HepG2 (cell line): Measurements from ENCODE around the gene NT5C1A. TPM values are rescaled to one million over a fixed set of nuclear protein-coding genes. Genes with fewer than 3 reads are reported as not detected.
A peak's percentile ranks its signal among the peaks of the same experiment; 100 is the strongest.

ENCODE experiments used
- ATAC-seq: fragments of 200-7000 bp; cut with Tn5 transposase; 3 replicates; pipeline ENCODE4 v1.9.1; 2020; ENCODE audit warnings: mild to moderate bottlenecking, moderate library complexity
- BruUV-seq: library from RNA; stranded (reverse); fragments of 400-500 nt; replicated peaks from 2 replicates; lab custom pipeline; 2021; lab: Mats Ljungman, UMichigan
- CTCF ChIA-PET: fragments of 300-600 bp; formaldehyde crosslinking; extraction: SDS; loops from one replicate; lab custom pipeline; 2021; ENCODE audit warnings: low total read pairs, inconsistent platforms, low intra/inter-chr PET ratio; lab: Yijun Ruan, JAX
- POLR2A ChIA-PET: fragments of 350-600 bp; sonication (Branson Sonifier 250); formaldehyde crosslinking; loops from one replicate; lab custom pipeline; 2020; ENCODE audit warnings: antibody characterized with exemption, inconsistent platforms; lab: Yijun Ruan, JAX
- DNase-seq: peaks from one replicate; pipeline ENCODE4 v3.0.0-alpha.2; 2015; ENCODE audit warnings: low spot score
- FAIRE-seq: peaks from 3 replicates; lab custom pipeline; 2011; peaks lifted over from hg19 to GRCh38; lab: Jason Lieb, UNC
- H2AFZ ChIP-seq: one replicate; pipeline ENCODE4 v1.6.1; 2011; ENCODE audit warnings: low read length, inconsistent platforms
- H3K27ac ChIP-seq: fragments of 300-600 bp; 3 replicates; pipeline ENCODE4 v1.8.0; 2011; ENCODE audit warnings: mixed run types, mild to moderate bottlenecking, mixed read lengths, low read length, inconsistent platforms; ENCODE audit not compliant: insufficient read depth; ENCODE audit errors: extremely low read length
- H3K27me3 ChIP-seq, 2 experiments: fragments of 200-600 bp in 1 of 2; 2 replicates in 1 of 2; 3 replicates in 1 of 2; pipeline versions ENCODE4 v1.6.0 to v1.8.0; 2011; ENCODE audit warnings: low read length in 2 of 2, mild to moderate bottlenecking in 2 of 2, moderate library complexity in 2 of 2, inconsistent platforms in 1 of 2; ENCODE audit not compliant: insufficient read depth in 2 of 2, control insufficient read depth in 1 of 2
- H3K36me3 ChIP-seq, 2 experiments: fragments of 200-600 bp in 1 of 2; replicated peaks in 1 of 2; 2 replicates in 1 of 2; 3 replicates in 1 of 2; pipeline versions ENCODE4 v1.5.1 to v1.8.0; 2011; ENCODE audit warnings: low read length in 2 of 2, inconsistent platforms in 1 of 2; ENCODE audit not compliant: insufficient read depth in 2 of 2, control insufficient read depth in 1 of 2
- H3K4me1 ChIP-seq: 2 replicates; pipeline ENCODE4 v1.5.1; 2012; ENCODE audit warnings: low read length, inconsistent platforms; ENCODE audit not compliant: insufficient read depth
- H3K4me2 ChIP-seq: 2 replicates; pipeline ENCODE4 v1.6.0; 2011; ENCODE audit warnings: low read depth, low read length, inconsistent platforms
- H3K4me3 ChIP-seq, 3 experiments: fragments of 200-600 bp in 1 of 3; sonication (generic), shearing (Covaris generic) in 1 of 3; replicated peaks in 1 of 3; 2 replicates each; pipeline ENCODE4 v1.5.1; 2011 to 2016; ENCODE audit warnings: low read length in 3 of 3, inconsistent platforms in 2 of 3, low read depth in 2 of 3, mild to moderate bottlenecking in 2 of 3, control low read depth in 1 of 3, mixed read lengths in 1 of 3; ENCODE audit not compliant: insufficient read depth in 1 of 3
- H3K79me2 ChIP-seq: one replicate; pipeline ENCODE4 v1.6.1; 2011; ENCODE audit warnings: low read length, inconsistent platforms; ENCODE audit not compliant: insufficient read depth
- H3K9ac ChIP-seq: 2 replicates; pipeline ENCODE4 v1.6.0; 2011; ENCODE audit warnings: mild to moderate bottlenecking, low read depth, low read length, inconsistent platforms; ENCODE audit not compliant: insufficient read depth
- H3K9me3 ChIP-seq: 2 replicates; pipeline ENCODE4 v1.5.1; 2012; ENCODE audit warnings: mild to moderate bottlenecking, low read length
- H4K20me1 ChIP-seq: 2 replicates; pipeline ENCODE4 v1.6.0; 2011; ENCODE audit warnings: inconsistent platforms, mild to moderate bottlenecking, low read length, moderate library complexity; ENCODE audit not compliant: insufficient read depth
- DMAP1 ChIP-seq: IDR thresholded peaks from 2 replicates; pipeline ENCODE4 v1.6.1; 2016
- FOSL2 ChIP-seq: sonication (generic); formaldehyde crosslinking; IDR thresholded peaks from 2 replicates; pipeline ENCODE4 v1.4.0; 2020; ENCODE audit warnings: missing genetic modification reagents
- LCORL ChIP-seq, 2 experiments: fragments of 450-650 bp in 1 of 2; sonication (generic) in 1 of 2; formaldehyde crosslinking in 1 of 2; IDR thresholded peaks; 2 replicates each; pipeline versions ENCODE4 v1.5.0 to v1.6.1; 2017 to 2020; ENCODE audit warnings: antibody characterized with exemption in 1 of 2, missing genetic modification reagents in 1 of 2
- MBD4 ChIP-seq: IDR thresholded peaks from 2 replicates; pipeline ENCODE4 v1.6.1; 2012; ENCODE audit warnings: low read length, inconsistent platforms, borderline replicate concordance
- MZF1 ChIP-seq: sonication (generic); formaldehyde crosslinking; IDR thresholded peaks from 2 replicates; pipeline ENCODE4 v1.8.1; 2023; ENCODE audit warnings: mild to moderate bottlenecking, missing genetic modification reagents, borderline replicate concordance
- PHF8 ChIP-seq: sonication (generic); formaldehyde crosslinking; IDR thresholded peaks from 2 replicates; pipeline ENCODE4 v1.5.0; 2020; ENCODE audit warnings: missing genetic modification reagents
- PRPF4 ChIP-seq: fragments of 200-400 bp; formaldehyde crosslinking; IDR thresholded peaks from 2 replicates; pipeline ENCODE4 v1.6.1; 2016; ENCODE audit warnings: low read length, low read depth; ENCODE audit not compliant: poor library complexity, severe bottlenecking
- RFX1 ChIP-seq: fragments of 450-650 bp; IDR thresholded peaks from 2 replicates; pipeline ENCODE4 v1.6.1; 2017
- SMC3 ChIP-seq: IDR thresholded peaks from 2 replicates; pipeline ENCODE4 v1.6.1; 2011; ENCODE audit warnings: low read length, improper control_type of control experiment
- SMYD3 ChIP-seq: sonication (generic); formaldehyde crosslinking; IDR thresholded peaks from 2 replicates; pipeline ENCODE4 v1.8.1; 2023; ENCODE audit warnings: mild to moderate bottlenecking, missing genetic modification reagents
- SRSF4 ChIP-seq: fragments of 200-400 bp; formaldehyde crosslinking; IDR thresholded peaks from one replicate; pipeline ENCODE4 v1.6.1; 2018; ENCODE audit warnings: mild to moderate bottlenecking, low read depth, low read length, moderate library complexity; ENCODE audit not compliant: poor library complexity, severe bottlenecking
- TCF7L2 ChIP-seq: IDR thresholded peaks from 2 replicates; pipeline ENCODE4 v1.6.1; 2011; ENCODE audit warnings: mild to moderate bottlenecking, low read depth, low read length, moderate library complexity
- TOE1 ChIP-seq: sonication (generic); formaldehyde crosslinking; IDR thresholded peaks from 2 replicates; pipeline ENCODE4 v1.4.0; 2020; ENCODE audit warnings: mild to moderate bottlenecking, missing genetic modification reagents
- ZNF256 ChIP-seq: sonication (generic); formaldehyde crosslinking; conservative IDR thresholded peaks from 2 replicates; pipeline ENCODE4 v1.4.0; 2020; ENCODE audit warnings: missing genetic modification reagents
- ZNF616 ChIP-seq: sonication (generic); formaldehyde crosslinking; IDR thresholded peaks from 2 replicates; pipeline ENCODE4 v1.5.0; 2020; ENCODE audit warnings: low read depth, mild to moderate bottlenecking, missing genetic modification reagents
- WGBS: methylation state at CpG from one replicate; pipeline ENCODE4 v1.1.6; 2017; ENCODE audit warnings: low lambda C conversion rate; 5-methylcytosine and 5-hydroxymethylcytosine counted together
- in situ Hi-C: cut with HindIII; loops from 2 replicates; pipeline ENCODE4 v1.10.0; 2017; ENCODE audit warnings: low pct_unique_long_range_greater_than_20kb; ENCODE audit not compliant: extremely low pct_ligation_motif_present
- intact Hi-C: fragments of 100-400 bp; cut with micrococcal nuclease; formaldehyde crosslinking; loops from one replicate; pipeline ENCODE4 v1.10.0; 2022; ENCODE audit not compliant: unreplicated experiment
- polyA plus RNA-seq, 8 experiments: library from polyadenylated mRNA; depleted of rRNA in 3 of 8; stranded (reverse) in 7 of 8; unstranded in 1 of 8; fragments of >200 nt; fragmentation: Illumina TruSeq in 4 of 8; extraction: Trizol in 4 of 8; gene quantifications; 2 replicates each; pipeline versions ENCODE4 v1.2.1 to v1.2.3, GENCODE V29; 2011 to 2016; ENCODE audit warnings: low read depth in 4 of 8, missing spikeins in 1 of 8, mixed read lengths in 1 of 8; ENCODE audit not compliant: insufficient read depth in 1 of 8
- total RNA-seq, 5 experiments: library from RNA; depleted of rRNA; stranded (reverse); fragments of >200 nt; fragmentation: Illumina TruSeq; extraction: Trizol; gene quantifications; 2 replicates each; pipeline ENCODE4 v1.2.3, GENCODE V29; 2016; ENCODE audit warnings: low read depth in 1 of 5
- TF ChIP-seq, protein P1 (sequence below): IDR thresholded peaks from 2 replicates; pipeline ENCODE4 v1.6.1; 2016; ENCODE audit warnings: missing compliant biosample characterization, missing genetic modification reagents, borderline replicate concordance
- TF ChIP-seq, protein P2 (sequence below): sonication (generic); formaldehyde crosslinking; IDR thresholded peaks from 2 replicates; pipeline ENCODE4 v1.4.0; 2020; ENCODE audit warnings: missing genetic modification reagents

The NT5C1A gene
- total and polyA plus RNA-seq, 2 of the 13 experiments (the other 11 are each of a cell fraction or from before 2014, with no cell fraction given), result not detected

DNA sequence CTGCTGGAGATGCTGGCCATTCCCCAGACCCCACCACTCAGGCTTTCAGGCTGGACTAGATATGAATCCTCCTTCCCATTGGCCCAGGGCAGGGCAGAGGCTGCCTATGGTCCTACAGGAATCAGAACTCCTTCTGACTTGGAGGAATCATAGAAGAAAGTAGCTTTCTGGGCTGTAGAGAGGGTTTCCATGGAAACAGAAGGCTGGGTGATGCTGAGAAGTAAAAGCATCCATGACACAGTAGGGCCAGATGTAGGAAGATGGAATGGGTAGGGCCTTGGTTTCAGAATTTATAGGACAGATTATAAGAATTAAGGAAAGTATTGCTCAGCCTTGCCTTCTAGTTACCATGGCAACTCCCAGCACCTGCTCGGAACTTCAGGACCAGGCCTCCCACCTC is 9.0 kb downstream of the NT5C1A start:
- ATAC-seq, result no peak
- H3K9ac ChIP-seq, result no peak overlapping the region
- H4K20me1 ChIP-seq, result no peaks in the 10 kb centered on the region
- no peaks in the 10 kb centered on the region for H3K36me3 ChIP-seq
- no TSS peak for BruUV-seq
- H2AFZ ChIP-seq, result no peak overlapping the region
- intact Hi-C loops, result loop anchor here (1.0 to 2.0 kb wide), 2 partner anchors 26 to 48 kb away; no protein-coding TSS in a partner anchor
- no peaks in the 10 kb centered on the region for H3K4me1 ChIP-seq
- FAIRE-seq, result no peak
- DNase-seq, result no peak
- WGBS, result 0% methylated on average over 1 of the region's 1 CpG
- no peak overlapping the region for H3K4me2 ChIP-seq
- H3K27ac ChIP-seq, result no peak overlapping the region
- in situ Hi-C loops, result no loop called here
- no peaks in the 10 kb centered on the region for H3K9me3 ChIP-seq
- no peak overlapping the region for H3K4me3 ChIP-seq
- ChIA-PET CTCF (no interaction called here), POLR2A (no interaction called here)
- H3K27me3 ChIP-seq, result peaks cover 0 to 52% of the 10 kb centered on the region in 2 experiments; a peak in 3 of 5 replicates
- no peaks in the 10 kb centered on the region for H3K79me2 ChIP-seq
- TF ChIP-seq SRSF4 (no peak), DMAP1 (CRISPR knock-in tag) (no peak), RFX1 (peak; percentile 19; the same call in 1 of the 2 replicates)
- TF ChIP-seq, all 625 proteins: peak for 1

DNA sequence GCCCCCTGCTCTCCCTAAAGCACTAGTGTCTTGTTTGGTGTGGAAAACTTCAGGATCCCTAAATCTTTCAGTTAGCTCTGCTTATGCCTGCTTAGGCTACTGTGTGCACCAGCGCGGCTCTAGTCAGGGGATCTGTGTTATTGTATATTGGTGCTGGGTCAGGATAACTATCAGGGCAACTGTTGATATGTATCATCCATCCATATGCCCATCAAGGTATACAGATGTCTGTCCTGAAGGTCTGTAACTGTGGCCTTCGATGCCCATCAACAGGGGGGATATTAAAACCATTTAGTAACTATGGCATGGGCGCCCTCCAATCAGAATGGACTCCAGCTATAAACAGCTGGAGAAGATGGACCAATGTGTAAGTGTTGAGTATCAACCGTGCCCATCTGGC is 12.4 kb downstream of the NT5C1A start:
- intact Hi-C loops, result no loop called here
- Histone ChIP-seq H4K20me1 (no peaks in the 10 kb centered on the region), H3K79me2 (no peaks in the 10 kb centered on the region), H3K27me3 (peaks cover 0 to 48% of the 10 kb centered on the region in 2 experiments; a peak in 2 of 5 replicates), H3K4me1 (no peaks in the 10 kb centered on the region), H2AFZ (no peak overlapping the region), H3K9me3 (no peaks in the 10 kb centered on the region), H3K36me3 (no peaks in the 10 kb centered on the region), H3K4me2 (no peak overlapping the region), H3K9ac (no peak overlapping the region), H3K4me3 (no peak overlapping the region), H3K27ac (no peak overlapping the region)
- ChIA-PET POLR2A (no interaction called here), CTCF (no interaction called here)
- no TSS peak for BruUV-seq
- 6% methylated on average over 5 of the region's 5 CpGs for WGBS
- in situ Hi-C loops, result no loop called here
- no peak for DNase-seq
- no peak for ATAC-seq
- FAIRE-seq, result no peak
- TF ChIP-seq PHF8 (CRISPR knock-in tag) (no peak), SMC3 (no peak), PRPF4 (no peak), SMYD3 (CRISPR knock-in tag) (no peak), MZF1 (CRISPR knock-in tag) (no peak), ZNF616 (CRISPR knock-in tag) (no peak), MBD4 (no peak), TOE1 (CRISPR knock-in tag) (no peak), TCF7L2 (no peak), LCORL (IDR thresholded peaks at IDR 0.05) (no peak), LCORL (CRISPR knock-in tag; IDR thresholded peaks at IDR 0.05) (no peak), FOSL2 (CRISPR knock-in tag) (no peak), ZNF256 (CRISPR knock-in tag) (no peak)
- TF ChIP-seq, protein P1, sequence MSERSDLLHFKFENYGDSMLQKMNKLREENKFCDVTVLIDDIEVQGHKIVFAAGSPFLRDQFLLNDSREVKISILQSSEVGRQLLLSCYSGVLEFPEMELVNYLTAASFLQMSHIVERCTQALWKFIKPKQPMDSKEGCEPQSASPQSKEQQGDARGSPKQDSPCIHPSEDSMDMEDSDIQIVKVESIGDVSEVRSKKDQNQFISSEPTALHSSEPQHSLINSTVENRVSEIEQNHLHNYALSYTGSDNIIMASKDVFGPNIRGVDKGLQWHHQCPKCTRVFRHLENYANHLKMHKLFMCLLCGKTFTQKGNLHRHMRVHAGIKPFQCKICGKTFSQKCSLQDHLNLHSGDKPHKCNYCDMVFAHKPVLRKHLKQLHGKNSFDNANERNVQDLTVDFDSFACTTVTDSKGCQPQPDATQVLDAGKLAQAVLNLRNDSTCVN (CRISPR knock-in tag), result no peak
- TF ChIP-seq, protein P2, sequence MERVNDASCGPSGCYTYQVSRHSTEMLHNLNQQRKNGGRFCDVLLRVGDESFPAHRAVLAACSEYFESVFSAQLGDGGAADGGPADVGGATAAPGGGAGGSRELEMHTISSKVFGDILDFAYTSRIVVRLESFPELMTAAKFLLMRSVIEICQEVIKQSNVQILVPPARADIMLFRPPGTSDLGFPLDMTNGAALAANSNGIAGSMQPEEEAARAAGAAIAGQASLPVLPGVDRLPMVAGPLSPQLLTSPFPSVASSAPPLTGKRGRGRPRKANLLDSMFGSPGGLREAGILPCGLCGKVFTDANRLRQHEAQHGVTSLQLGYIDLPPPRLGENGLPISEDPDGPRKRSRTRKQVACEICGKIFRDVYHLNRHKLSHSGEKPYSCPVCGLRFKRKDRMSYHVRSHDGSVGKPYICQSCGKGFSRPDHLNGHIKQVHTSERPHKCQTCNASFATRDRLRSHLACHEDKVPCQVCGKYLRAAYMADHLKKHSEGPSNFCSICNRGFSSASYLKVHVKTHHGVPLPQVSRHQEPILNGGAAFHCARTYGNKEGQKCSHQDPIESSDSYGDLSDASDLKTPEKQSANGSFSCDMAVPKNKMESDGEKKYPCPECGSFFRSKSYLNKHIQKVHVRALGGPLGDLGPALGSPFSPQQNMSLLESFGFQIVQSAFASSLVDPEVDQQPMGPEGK (CRISPR knock-in tag), result no peak
